Measurements from ENCODE around the gene ANKAR. TPM values are rescaled to one million over a fixed set of nuclear protein-coding genes. Genes with fewer than 3 reads are reported as not detected.

Gene ANKAR, protein sequence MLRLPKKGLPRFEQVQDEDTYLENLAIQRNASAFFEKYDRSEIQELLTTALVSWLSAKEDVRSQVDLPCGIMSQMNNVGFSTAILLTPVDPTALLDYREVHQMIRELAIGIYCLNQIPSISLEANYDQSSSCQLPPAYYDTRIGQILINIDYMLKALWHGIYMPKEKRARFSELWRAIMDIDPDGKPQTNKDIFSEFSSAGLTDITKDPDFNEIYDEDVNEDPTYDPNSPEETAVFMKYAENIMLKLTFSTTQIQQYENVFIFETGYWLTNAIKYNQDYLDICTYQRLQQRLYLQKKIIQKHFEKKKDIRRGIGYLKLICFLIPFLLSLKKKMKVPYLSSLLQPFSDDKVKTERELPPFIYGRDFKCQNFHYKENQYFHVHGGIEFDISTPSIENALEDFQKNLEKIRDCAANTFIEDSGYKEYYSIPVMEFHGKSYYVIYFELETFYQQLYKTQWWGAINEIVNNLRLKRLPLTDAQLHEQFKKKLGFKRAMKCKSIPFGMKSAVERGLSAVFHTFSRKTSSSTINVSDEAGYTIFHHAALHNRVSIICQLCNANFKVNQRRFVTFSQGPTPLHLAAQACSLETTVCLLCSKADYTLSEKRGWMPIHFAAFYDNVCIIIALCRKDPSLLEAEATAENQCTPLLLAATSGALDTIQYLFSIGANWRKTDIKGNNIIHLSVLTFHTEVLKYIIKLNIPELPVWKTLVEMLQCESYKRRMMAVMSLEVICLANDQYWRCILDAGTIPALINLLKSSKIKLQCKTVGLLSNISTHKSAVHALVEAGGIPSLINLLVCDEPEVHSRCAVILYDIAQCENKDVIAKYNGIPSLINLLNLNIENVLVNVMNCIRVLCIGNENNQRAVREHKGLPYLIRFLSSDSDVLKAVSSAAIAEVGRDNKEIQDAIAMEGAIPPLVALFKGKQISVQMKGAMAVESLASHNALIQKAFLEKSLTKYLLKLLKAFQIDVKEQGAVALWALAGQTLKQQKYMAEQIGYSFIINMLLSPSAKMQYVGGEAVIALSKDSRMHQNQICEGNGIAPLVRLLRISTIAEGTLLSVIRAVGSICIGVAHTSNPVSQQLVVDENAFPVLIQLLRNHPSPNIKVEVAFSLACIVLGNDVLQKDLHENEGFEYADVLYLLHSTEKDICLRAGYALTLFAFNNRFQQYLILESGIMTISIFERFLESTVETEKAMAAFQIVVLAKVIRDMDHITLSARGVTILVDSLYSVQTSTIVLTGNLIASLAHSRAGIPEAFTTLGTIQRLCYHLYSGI (N-terminal part only)
- total RNA-seq: 1 to 10 TPM; 4.4 to 7.7 TPM

DNA sequence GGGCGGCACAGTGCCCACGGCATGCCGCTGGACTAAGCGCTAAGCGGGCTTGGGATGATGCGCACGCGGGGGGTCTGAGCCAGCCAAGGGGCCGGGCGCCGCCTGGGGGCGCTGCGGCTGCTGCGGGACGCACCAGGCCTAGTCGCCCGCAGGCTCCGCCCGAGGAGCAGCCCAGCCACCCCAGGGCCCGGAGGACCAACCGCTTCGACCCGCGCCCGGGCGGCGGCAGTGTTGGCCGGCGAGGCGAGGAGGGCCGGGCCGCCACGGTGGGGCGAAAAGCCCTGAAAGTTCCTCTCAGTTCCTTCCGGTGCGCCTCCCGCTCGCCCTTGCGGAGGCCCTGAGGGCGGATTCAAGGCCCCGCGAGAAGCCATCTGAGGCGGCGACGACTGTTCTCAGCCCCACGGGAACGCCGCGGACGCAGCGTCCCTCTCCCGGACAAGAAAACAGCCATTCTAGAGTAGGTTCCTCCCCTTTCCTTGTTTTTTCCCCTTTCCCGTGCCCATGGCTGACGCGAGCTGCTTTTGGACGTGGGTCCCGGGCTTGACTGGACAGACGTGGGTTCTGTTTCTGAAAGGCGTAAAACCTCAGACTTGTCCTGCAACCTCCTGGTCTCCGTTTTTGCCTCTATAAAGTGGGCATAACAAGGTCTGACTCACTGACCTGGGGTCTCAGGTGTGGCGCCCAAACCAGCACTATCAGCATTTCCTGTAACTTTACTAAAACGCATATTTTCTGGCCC, at the start of gene ANKAR:
TSS of gene ANKAR (plus strand) at position 297 of the 739 bp plus-strand sequence. CDS start 1,821 bp downstream, outside the sequence.
- Mint-ChIP-seq H3K27ac (peak within 1 kb of the TSS; percentile 91 to 93), H3K9me3 (no peaks in the 10 kb centered on the region), H3K27me3 (no peaks in the 10 kb centered on the region), H3K4me1 (ENCODE audit: low read depth in 2 of 2) (peaks cover 17 to 25% of the 10 kb centered on the region in 2 donors), H3K4me3 (peak within 1 kb of the TSS; percentile 89), H3K36me3 (peaks cover 28% of the 10 kb centered on the region)
- peak; percentile 94 for DNase-seq (ENCODE audit: low spot score)
- peak; percentile 98 for ATAC-seq

DNA sequence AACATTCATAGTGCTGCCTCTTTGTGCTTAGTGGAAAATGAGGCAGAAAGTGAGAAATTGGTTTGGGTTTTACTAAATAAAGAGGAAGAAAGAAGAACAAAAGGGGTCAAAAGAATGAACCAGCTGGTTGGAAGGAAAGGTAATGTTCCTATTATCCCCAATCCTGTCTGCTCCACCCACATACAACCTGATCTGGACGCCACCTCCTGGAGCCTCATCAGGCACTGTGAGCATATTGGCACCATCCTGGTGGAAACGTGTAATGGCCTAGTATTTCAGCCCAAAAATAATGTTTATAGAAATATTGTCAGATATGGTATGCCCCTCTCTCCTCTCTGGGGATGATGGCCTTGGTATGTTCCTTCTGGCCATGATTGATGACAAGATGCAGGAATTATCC, 48.8 kb upstream of the ANKAR start:
- no peak for ATAC-seq
- Mint-ChIP-seq H3K4me1 (ENCODE audit: low read depth in 2 of 2) (peaks cover 0 to 7% of the 10 kb centered on the region in 2 donors), H3K36me3 (no peaks in the 10 kb centered on the region), H3K4me3 (no peak overlapping the region), H3K27ac (no peak overlapping the region), H3K9me3 (no peaks in the 10 kb centered on the region), H3K27me3 (peaks cover 5 to 7% of the 10 kb centered on the region in 2 donors)
- no peak for DNase-seq (ENCODE audit: low spot score)

DNA sequence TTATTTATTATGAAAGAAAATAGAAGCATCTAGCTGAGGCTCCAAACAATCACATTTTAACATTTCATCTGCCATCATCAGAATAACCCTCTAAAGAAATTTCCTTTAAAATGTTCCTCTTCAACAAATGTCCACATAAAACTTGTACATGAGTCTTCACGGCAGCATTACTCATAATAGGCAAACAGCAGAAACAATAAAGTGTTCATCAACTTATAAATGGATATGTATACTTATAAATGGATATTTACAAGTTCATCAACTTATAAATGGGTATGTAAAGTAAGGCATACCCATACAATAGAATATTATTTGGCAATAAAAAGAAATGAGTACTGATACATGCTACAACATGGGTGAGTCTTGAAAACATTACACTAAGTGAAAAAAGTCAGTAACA, 46.7 kb upstream of the ANKAR start:
- DNase-seq (ENCODE audit: low spot score) (no peak), ATAC-seq (no peak)
- no peak overlapping the region for H3K4me3 Mint-ChIP-seq
- peaks cover 0 to 7% of the 10 kb centered on the region in 2 donors for H3K4me1 Mint-ChIP-seq (ENCODE audit: low read depth in 2 of 2)
- peaks cover 5 to 7% of the 10 kb centered on the region in 2 donors for H3K27me3 Mint-ChIP-seq
- no peak overlapping the region for H3K27ac Mint-ChIP-seq
- H3K9me3 Mint-ChIP-seq: no peaks in the 10 kb centered on the region
- no peaks in the 10 kb centered on the region for H3K36me3 Mint-ChIP-seq

DNA sequence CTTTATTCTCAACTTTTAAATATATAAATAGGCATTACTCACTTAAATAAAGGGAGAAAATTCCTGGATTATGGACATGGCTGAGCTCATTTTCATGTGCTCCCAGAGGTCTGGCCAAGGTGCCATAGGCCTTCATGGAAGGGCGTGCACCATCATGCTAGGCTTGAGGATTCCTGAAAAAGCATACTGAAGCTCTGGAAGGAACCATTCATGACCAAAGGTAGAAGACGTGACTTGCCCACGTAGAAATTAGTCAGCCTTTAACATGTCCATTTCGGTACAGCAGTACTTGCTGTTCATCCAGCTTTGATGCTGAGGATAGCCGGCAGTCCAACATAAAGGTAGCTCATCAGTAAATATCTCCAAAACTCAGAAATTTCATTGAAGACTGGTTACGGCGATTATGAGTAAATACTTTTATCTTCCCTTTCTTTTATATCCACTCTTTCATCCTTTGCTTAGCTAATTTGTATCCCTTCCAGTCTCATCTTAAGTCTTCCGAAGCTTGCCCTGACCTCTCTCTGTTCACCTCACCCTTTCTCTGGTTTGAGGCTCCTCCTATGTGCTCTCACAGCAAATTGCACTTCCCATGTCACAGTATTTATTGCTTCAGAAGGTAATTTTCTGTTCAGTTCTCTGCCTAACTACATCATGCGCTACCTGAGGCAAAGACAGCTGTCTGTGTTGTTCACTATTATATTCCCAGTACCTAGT, 45.5 kb upstream of the ANKAR start:
- DNase-seq (ENCODE audit: low spot score) (no peak), ATAC-seq (no peak)
- no peak overlapping the region for H3K27ac Mint-ChIP-seq
- H3K36me3 Mint-ChIP-seq: no peaks in the 10 kb centered on the region
- no peaks in the 10 kb centered on the region for H3K9me3 Mint-ChIP-seq
- H3K27me3 Mint-ChIP-seq: peaks cover 5 to 7% of the 10 kb centered on the region in 2 donors
- H3K4me1 Mint-ChIP-seq (ENCODE audit: low read depth in 2 of 2): peaks cover 0 to 7% of the 10 kb centered on the region in 2 donors
- no peak overlapping the region for H3K4me3 Mint-ChIP-seq

DNA sequence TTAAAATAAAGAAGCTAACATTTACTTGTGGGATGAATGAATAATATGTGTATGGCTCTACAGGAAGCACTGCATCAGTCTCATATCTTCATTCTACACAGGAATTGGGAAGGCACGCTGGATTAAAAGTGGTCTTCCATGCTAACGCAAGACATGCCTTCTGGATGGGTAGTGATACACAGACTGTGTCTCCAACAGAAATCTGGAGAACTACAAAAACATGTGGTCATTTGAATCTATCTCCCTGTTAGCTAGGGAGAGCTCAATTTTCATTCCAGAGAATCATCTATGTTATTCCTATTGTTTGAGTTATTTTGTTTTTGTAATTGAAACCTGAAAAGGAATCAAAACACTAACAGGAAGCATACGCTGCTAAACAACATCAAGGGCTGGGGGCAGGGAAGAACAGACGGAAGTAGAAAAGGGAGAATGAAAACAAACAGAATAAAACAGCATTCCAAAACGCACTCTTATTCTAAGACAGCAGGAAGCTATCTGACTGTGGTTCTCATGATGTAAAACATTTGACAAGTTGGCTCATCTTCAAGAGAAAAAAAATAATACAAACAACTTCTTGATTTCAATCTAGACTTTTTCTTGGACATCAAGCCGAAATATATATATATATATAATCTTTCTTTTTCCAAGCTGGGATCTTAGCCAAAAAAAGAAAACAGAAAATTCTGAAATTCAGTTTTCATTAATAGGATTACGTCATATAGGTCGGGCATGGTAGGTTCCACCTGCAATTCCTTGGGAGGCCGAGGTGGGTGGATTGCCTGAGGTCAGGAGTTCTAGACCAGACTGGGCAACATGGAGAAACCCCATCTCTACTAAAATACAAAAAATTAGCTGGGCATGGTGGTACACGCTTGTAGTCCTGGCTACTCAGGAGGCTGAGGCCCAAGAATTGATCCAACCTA, 44.7 kb upstream of the ANKAR start:
- no peak for ATAC-seq
- Mint-ChIP-seq H3K9me3 (no peaks in the 10 kb centered on the region), H3K27me3 (peaks cover 5 to 7% of the 10 kb centered on the region in 2 donors), H3K4me3 (no peak overlapping the region), H3K27ac (no peak overlapping the region), H3K36me3 (no peaks in the 10 kb centered on the region), H3K4me1 (ENCODE audit: low read depth in 2 of 2) (peaks cover 0 to 1% of the 10 kb centered on the region in 2 donors)
- DNase-seq (ENCODE audit: low spot score): no peak

DNA sequence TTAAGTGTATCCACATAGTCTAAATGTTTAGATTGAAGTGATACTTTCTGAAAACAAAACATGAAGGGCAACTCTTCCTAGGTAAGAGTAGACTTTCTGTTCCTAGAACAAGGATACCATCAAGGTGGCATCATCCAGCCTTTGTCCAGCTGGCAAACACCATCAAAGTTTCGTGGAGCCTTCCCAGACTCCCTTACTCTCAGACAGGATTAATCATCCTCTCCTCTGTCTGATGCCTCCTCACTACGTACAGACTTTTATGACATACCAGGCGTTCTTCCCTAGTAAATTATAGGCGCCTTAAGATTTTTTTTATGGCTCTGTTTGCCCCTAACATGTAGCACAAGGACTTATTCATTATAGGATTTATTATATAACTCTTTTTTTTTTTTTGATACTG, 42.6 kb upstream of the ANKAR start:
- Mint-ChIP-seq H3K9me3 (no peaks in the 10 kb centered on the region), H3K4me3 (no peak overlapping the region), H3K4me1 (ENCODE audit: low read depth in 2 of 2) (no peaks in the 10 kb centered on the region), H3K36me3 (no peaks in the 10 kb centered on the region), H3K27ac (no peak overlapping the region), H3K27me3 (peaks cover 5 to 7% of the 10 kb centered on the region in 2 donors)
- DNase-seq (ENCODE audit: low spot score): no peak
- ATAC-seq: no peak

DNA sequence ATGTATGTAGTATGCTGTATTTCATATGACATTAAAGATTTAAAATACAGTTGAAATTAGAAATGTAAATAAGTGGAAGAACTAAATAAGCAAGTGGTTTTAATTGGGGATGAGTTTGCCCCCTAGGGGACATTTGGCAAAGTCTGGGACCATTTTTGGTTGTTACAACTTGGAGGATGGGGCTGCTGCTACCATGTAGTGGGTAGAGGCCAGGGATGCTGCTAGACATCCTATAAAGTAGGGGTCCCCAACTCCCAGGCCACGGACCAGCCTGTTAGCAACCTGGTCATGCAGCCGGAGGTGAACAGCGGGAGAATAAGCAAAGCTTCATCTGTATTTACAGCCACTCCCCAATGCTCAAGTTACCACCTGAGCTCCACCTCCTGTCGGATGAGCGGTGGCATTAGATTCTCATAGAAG, 41.1 kb upstream of the ANKAR start:
- Mint-ChIP-seq H3K27ac (no peak overlapping the region), H3K4me1 (ENCODE audit: low read depth in 2 of 2) (no peaks in the 10 kb centered on the region), H3K9me3 (no peaks in the 10 kb centered on the region), H3K36me3 (no peaks in the 10 kb centered on the region), H3K4me3 (no peak overlapping the region), H3K27me3 (peaks cover 5 to 7% of the 10 kb centered on the region in 2 donors)
- no peak for DNase-seq (ENCODE audit: low spot score)
- ATAC-seq: no peak

DNA sequence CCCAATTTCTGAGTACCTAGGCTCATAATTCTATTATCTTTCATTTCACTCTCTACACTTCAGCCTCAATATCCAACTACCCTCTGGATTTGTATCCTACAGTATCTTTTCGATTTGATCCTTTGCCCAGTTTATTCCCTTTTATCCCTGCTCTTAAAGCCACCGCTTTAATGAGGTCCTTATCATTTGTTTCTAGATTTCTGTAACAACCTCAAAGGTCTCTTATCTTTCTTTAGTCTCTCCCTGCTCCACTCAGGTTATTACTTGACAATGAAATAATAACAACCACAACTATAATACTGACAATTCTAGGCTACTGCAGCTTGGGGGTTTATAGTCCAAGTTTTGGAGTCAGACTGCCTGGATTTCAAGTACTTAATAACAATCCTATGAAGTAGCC, 39.1 kb upstream of the ANKAR start:
- Mint-ChIP-seq H3K27ac (no peak overlapping the region), H3K36me3 (no peaks in the 10 kb centered on the region)

DNA sequence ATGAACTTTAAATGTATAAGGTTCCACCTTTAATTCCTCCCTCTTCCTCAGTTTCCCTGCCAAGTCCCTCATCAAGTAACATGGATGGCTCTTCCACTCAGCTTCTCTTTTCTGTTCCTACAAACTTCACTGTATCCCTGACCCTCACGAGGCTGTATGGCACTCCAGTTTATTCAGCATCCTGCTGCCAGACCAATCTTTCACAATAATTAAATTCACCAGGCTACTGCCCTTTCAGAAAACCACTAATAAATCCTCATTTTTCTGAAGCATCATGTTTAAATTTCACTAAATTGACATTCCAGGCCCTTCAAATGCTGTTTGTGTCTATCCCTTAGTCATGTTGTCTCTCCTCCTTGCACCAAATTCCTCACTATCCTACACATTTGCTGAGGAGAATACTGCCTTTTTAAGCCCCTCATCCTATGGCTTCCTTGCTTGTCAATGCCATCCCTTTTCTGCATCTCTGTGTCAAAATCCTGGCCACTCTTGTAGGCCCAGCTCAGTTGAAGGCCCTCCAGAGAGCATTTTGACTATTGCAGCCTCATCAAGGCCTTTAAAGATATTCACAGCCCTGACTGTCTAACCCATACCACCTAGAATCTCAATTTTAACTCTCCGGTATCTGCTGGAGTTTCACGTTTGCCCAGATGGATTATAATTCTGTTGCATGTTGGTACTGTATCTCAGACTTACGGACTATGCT, 36.0 kb upstream of the ANKAR start:
- Mint-ChIP-seq H3K4me1 (ENCODE audit: low read depth in 2 of 2) (no peaks in the 10 kb centered on the region), H3K27ac (no peak overlapping the region), H3K4me3 (no peak overlapping the region), H3K36me3 (no peaks in the 10 kb centered on the region), H3K9me3 (no peaks in the 10 kb centered on the region), H3K27me3 (no peaks in the 10 kb centered on the region)
- DNase-seq (ENCODE audit: low spot score): no peak
- no peak for ATAC-seq

More for the DNA sequence above, 39.1 kb upstream of the ANKAR start:
- H3K27me3 Mint-ChIP-seq: no peaks in the 10 kb centered on the region
- ATAC-seq: no peak
- H3K4me1 Mint-ChIP-seq (ENCODE audit: low read depth in 2 of 2): no peaks in the 10 kb centered on the region
- no peaks in the 10 kb centered on the region for H3K9me3 Mint-ChIP-seq
- H3K4me3 Mint-ChIP-seq: no peak overlapping the region
- no peak for DNase-seq (ENCODE audit: low spot score)

DNA sequence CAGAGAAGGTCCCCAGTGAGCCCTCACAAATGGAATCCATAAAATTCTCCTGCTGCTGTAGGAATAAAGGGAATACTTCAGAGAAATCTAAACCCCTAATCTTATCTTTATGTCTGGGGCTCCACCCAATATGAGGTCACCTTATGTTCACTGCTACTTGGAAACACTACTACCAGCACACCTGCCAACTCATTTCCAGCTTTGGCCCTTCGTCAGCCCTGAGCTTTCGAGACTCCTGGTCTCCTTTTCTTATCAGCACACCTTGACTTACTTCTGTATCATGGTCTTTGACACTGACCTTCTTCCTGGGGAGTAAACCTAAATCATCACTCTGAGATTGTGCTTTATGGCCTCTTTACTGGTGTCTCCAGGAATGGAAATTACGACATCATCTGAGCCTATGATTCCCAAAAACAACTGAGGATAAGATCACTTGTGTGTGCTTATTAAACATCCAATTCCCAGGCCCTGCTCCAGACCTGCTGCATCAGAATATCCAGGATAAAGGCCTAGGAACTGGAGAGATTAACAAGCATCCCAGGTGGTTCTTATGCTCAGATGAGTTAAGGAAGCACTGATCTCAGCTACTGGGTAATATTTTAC, 35.4 kb upstream of the ANKAR start:
- Mint-ChIP-seq H3K36me3 (no peaks in the 10 kb centered on the region), H3K27ac (no peak overlapping the region)
- ATAC-seq: no peak

DNA sequence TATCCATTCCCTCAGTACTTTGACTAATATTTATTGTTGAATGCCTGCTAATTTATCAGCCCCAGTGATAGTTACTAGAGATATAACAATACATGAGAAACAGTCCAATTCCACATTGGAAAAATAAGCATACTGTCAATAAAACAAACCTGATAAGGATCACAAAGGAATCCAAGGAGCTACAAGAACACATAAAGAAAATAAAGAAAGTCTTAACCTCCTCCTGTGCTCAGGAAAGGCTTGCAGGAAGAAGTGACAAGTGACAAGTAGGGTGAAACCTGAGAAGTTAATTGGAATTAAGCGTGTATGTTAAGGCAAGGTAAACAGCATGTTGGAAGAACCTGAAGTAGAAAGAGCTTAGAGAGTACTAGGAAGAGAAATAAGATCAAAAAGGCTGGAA, 33.5 kb upstream of the ANKAR start:
- no peak for DNase-seq (ENCODE audit: low spot score)
- Mint-ChIP-seq H3K36me3 (no peaks in the 10 kb centered on the region), H3K9me3 (no peaks in the 10 kb centered on the region), H3K27me3 (no peaks in the 10 kb centered on the region), H3K4me3 (no peak overlapping the region), H3K27ac (no peak overlapping the region), H3K4me1 (ENCODE audit: low read depth in 2 of 2) (no peaks in the 10 kb centered on the region)
- ATAC-seq: no peak

More for the DNA sequence above, 35.4 kb upstream of the ANKAR start:
- no peak for DNase-seq (ENCODE audit: low spot score)
- no peak overlapping the region for H3K4me3 Mint-ChIP-seq
- H3K27me3 Mint-ChIP-seq: no peaks in the 10 kb centered on the region
- no peaks in the 10 kb centered on the region for H3K4me1 Mint-ChIP-seq (ENCODE audit: low read depth in 2 of 2)
- H3K9me3 Mint-ChIP-seq: no peaks in the 10 kb centered on the region
